ENCODE measurements around the gene ZNF488. TPM values are rescaled to one million over a fixed set of nuclear protein-coding genes. Genes with fewer than 3 reads are reported as not detected.

ZNF488 gene
- total RNA-seq (2022; extraction: Qiagen RNA extraction): 11.1 to 13.4 TPM (median 12.6 TPM) in 5 replicates

DNA sequence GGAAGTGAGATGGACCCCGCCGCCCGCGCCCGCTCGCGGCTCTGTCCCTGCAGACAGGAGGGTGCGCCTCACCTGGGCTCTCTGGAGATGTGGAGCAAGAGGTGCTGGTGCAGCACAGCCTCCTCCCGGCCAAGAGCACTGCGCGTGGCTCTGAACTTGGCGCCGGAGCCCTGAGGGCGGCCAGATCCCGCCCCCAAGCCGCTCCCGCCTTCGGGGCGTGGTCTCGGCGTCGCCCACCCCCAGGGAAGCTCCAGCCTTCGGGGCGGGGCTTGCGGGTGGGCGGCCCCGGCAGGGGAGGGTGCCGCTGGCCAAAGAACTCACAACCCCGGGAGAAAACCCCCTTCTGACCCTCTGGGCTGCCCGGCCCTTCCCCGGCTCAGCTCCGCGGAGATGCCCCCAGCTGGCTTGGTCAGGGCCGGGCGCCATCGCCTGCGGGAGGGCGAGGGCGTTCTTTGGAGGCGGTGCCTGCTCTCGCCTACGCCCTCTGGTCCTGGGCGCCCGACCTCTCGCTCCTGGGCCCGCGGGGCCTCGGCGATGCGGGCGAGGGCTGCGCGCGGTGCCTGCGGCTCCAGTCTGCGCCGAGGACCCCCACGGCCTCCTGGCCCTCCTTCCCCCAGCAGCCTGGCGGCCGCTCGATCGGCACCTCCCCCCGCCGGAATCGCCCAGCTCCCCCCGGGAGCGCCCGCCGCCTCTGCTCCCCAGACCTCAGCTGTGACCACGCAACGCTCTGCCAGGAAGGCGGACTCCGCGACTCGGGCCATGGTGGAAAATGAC is at the start of gene ZNF488:
ZNF488 (minus strand) TSS at position 146 of the 774 bp plus-strand sequence. CDS start 15,464 bp downstream, outside the sequence.

DNA sequence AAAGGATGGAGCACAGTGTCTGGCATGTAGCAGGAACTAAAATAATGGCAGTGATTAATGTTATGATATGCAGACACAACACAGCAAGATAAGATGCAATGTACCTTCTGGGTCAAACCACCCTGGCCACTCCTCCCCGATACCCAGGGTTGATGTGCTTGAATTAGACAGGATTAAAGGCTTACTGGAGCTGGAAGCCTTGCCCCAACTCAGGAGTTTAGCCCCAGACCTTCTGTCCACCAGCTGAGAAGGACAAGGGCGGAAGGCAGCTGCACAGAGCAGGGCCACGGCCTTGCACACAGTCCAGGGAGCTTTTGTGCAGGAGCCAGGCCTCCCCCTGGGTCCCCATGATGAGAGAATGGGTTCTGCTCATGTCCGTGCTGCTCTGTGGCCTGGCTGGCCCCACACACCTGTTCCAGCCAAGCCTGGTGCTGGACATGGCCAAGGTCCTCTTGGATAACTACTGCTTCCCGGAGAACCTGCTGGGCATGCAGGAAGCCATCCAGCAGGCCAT is 35.9 kb downstream of the ZNF488 start, which contains the start of gene RBP3:
RBP3 (plus strand) TSS at position 226 of the 514 bp plus-strand sequence; CDS start at position 348, 122 bp downstream.

DNA sequence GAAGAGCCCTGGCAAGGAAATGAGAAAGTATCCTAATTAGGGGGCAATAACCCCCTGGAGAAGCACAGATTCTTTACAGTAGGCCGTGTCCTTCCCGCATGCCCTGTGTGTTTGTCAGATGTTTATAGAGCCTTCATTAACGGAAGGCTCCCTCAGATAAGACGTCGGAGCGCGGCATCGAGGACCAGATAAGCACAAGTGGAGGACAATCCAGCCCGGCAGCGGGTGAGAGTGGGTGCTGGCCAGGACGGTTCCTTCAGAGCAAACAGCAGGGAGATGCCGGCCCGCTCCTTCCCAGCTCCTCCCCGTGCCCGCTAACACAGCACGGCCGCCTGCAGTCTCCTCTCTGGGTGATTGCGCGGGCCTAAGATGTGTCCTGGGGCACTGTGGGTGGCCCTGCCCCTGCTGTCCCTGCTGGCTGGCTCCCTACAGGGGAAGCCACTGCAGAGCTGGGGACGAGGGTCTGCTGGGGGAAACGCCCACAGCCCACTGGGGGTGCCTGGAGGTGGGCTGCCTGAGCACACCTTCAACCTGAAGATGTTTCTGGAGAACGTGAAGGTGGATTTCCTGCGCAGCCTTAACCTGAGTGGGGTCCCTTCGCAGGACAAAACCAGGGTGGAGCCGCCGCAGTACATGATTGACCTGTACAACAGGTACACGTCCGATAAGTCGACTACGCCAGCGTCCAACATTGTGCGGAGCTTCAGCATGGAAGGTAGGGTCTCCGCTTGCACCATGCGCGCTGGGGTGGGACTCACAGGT is 61.6 kb downstream of the ZNF488 start, which contains the start of gene GDF2:
GDF2 (plus strand) TSS at position 155 of the 762 bp plus-strand sequence; CDS start at position 370, 215 bp downstream.

Other genes with a start within 250 kb of the ZNF488 start
- 0.03 to 0.08 TPM (median 0.05 TPM) in 5 replicates for gene GDF10, start 84.1 kb downstream of the ZNF488 start, total RNA-seq (2022; extraction: Qiagen RNA extraction)
- not detected in 5 replicates for gene GDF2, start 61.8 kb downstream of the ZNF488 start, total RNA-seq (2022; extraction: Qiagen RNA extraction)
- not detected in 5 replicates for gene RBP3, start 35.9 kb downstream of the ZNF488 start, total RNA-seq (2022; extraction: Qiagen RNA extraction)
- 29.3 to 37.5 TPM (median 34.1 TPM) in 5 replicates for gene ANXA8, start 99.8 kb upstream of the ZNF488 start, total RNA-seq (2022; extraction: Qiagen RNA extraction)
- gene FAM25G, start 107.4 kb upstream of the ZNF488 start, total RNA-seq (2022; extraction: Qiagen RNA extraction): 0.73 to 1.2 TPM (median 0.90 TPM) in 4 of 5 replicates, not detected in the other
- 7.5 to 9.8 TPM (median 8.8 TPM) in 5 replicates for gene AGAP9, start 139.3 kb upstream of the ZNF488 start, total RNA-seq (2022; extraction: Qiagen RNA extraction)